ENCODE measurements around the gene MAML3. TPM values are rescaled to one million over a fixed set of nuclear protein-coding genes. Genes with fewer than 3 reads are reported as not detected.

Gene MAML3
- total RNA-seq, 1 donor from 2014 or later, result 0.79 TPM

DNA sequence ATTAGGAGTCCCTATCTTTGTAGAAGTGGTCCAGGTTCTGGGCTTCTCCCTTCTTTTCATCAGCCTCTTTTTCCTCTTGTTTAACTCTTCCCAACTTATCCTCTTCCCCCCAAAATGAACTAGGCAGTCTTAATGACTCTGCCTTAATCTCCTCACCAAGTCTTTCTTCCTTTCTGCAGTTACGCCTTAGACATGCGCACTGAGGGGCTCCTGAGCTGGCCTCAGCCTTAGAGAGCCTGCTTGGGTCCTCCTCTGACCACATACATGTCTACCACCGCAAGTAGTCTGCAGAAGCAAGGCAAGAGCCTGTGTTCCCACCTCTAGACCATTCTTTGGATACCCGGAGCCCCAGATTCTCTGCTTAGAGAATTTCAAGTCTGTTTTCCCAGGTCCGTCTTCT, 288.4 kb downstream of the MAML3 start:
- no peaks in the 10 kb centered on the region for H3K27me3 ChIP-seq (ENCODE audit: control insufficient read depth, insufficient read depth, low read length)
- no peak for FAIRE-seq
- DNase-seq (ENCODE audit: low read depth), result no peak
- no peak overlapping the region for H3K4me3 ChIP-seq (ENCODE audit: low read depth, low read length)
- no peaks in the 10 kb centered on the region for H3K36me3 ChIP-seq (ENCODE audit: control insufficient read depth, insufficient read depth, low read length)
- TF ChIP-seq, protein P1, sequence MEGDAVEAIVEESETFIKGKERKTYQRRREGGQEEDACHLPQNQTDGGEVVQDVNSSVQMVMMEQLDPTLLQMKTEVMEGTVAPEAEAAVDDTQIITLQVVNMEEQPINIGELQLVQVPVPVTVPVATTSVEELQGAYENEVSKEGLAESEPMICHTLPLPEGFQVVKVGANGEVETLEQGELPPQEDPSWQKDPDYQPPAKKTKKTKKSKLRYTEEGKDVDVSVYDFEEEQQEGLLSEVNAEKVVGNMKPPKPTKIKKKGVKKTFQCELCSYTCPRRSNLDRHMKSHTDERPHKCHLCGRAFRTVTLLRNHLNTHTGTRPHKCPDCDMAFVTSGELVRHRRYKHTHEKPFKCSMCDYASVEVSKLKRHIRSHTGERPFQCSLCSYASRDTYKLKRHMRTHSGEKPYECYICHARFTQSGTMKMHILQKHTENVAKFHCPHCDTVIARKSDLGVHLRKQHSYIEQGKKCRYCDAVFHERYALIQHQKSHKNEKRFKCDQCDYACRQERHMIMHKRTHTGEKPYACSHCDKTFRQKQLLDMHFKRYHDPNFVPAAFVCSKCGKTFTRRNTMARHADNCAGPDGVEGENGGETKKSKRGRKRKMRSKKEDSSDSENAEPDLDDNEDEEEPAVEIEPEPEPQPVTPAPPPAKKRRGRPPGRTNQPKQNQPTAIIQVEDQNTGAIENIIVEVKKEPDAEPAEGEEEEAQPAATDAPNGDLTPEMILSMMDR (IDR thresholded peaks at IDR 0.05; ENCODE audit: insufficient read depth, low read length, severe bottlenecking), result no peak

DNA sequence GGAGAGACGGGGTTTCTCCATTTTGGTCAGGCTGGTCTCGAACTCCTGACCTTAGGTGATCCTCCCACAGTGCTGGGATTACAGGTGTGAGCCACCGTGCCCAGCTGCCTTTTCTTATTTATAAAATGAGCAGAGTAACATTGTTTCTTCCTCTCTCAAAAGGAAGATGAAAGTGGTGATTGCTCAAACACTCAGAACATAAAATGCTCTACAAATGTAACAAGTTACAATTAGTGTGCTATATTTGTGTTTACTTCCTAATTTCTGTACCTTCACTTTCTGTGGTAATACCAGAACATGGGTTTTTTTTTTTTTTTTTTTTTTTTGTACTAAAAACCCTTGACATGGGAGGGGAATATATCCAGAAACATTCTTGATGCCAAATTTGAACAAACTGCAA, 290.5 kb downstream of the MAML3 start:
- DNase-seq (ENCODE audit: low read depth), result no peak
- FAIRE-seq, result no peak
- no peaks in the 10 kb centered on the region for H3K27me3 ChIP-seq (ENCODE audit: control insufficient read depth, insufficient read depth, low read length)
- no peak overlapping the region for H3K4me3 ChIP-seq (ENCODE audit: low read depth, low read length)
- TF ChIP-seq, protein P1 (IDR thresholded peaks at IDR 0.05; ENCODE audit: insufficient read depth, low read length, severe bottlenecking), result no peak
- H3K36me3 ChIP-seq (ENCODE audit: control insufficient read depth, insufficient read depth, low read length), result no peaks in the 10 kb centered on the region

DNA sequence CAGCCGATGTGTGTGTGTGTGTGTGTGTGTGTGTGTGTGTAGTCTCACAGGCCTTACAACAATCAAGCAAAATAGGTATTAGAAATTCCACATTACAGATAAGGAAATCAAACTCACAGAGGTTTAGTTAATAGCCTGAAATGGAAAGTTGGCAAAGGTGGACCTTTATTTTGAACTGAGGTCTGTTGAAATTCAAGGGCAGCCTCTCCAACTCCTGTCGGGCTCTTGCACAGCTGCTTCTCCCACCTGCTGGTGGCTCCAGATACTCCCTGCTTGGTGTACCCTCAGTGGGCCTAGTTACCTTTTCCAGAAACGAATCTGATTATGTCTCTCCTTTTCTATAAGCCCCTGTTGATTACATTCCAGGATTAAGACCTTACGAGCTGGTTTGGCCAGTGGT, 292.5 kb downstream of the MAML3 start:
- TF ChIP-seq, protein P1 (IDR thresholded peaks at IDR 0.05; ENCODE audit: insufficient read depth, low read length, severe bottlenecking), result no peak
- no peak for FAIRE-seq
- DNase-seq (ENCODE audit: low read depth), result no peak
- no peaks in the 10 kb centered on the region for H3K36me3 ChIP-seq (ENCODE audit: control insufficient read depth, insufficient read depth, low read length)
- H3K4me3 ChIP-seq (ENCODE audit: low read depth, low read length), result no peak overlapping the region
- H3K27me3 ChIP-seq (ENCODE audit: control insufficient read depth, insufficient read depth, low read length), result no peaks in the 10 kb centered on the region

DNA sequence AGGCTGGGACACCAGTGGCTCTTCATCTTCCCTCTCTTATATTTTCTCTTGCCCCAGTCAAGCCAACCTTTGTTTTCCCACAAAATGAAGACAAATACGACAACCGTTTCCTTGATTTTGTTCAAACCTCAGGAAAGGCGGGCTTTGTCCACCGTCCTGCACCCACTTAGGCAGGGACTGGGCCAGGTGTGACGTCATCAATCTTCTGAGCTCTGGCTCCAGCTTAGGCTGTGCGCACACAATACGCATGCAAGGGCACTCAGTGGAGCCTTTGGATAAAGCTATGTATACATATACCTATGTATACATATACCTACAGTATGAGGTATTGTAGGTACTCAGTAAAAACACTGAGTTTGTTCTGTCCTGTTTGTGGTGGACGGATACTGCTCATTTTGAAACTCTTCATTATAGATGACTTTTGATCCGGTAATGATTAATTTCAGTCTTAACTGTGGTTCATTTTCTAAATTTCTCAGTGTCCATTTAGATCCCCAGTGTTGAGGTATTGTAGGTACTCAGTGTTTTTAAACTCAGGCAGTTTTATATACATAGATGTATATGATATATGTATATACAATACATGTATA, 293.5 kb downstream of the MAML3 start:
- DNase-seq (ENCODE audit: low read depth) (no peak), FAIRE-seq (no peak)
- Histone ChIP-seq H3K4me3 (ENCODE audit: low read depth, low read length) (no peak overlapping the region), H3K36me3 (ENCODE audit: control insufficient read depth, insufficient read depth, low read length) (no peaks in the 10 kb centered on the region), H3K27me3 (ENCODE audit: control insufficient read depth, insufficient read depth, low read length) (no peaks in the 10 kb centered on the region)
- TF ChIP-seq, protein P1 (IDR thresholded peaks at IDR 0.05; ENCODE audit: insufficient read depth, low read length, severe bottlenecking), result no peak

DNA sequence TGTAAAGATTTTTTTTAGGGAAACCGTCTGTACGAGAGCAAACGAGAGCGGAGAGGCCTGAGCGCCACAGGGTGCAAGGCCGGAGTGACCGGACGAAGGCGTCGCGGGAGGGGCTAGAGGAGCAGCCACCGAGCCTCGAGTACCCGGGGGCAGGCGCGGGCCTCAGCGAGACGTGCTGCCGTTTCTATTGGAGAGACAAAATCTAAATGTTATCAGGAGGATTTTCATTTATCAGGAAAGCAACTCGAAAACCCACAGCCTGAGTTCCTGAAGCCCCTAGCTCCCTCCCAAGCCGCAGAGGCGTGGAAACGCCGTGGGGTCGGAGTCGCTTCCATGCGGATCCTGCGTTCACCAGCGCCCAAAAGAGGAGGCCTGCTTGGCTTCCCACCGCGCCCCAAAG, 294.1 kb downstream of the MAML3 start:
- no peak overlapping the region for H3K4me3 ChIP-seq (ENCODE audit: low read depth, low read length)
- FAIRE-seq, result no peak
- TF ChIP-seq, protein P1 (IDR thresholded peaks at IDR 0.05; ENCODE audit: insufficient read depth, low read length, severe bottlenecking), result no peak
- no peaks in the 10 kb centered on the region for H3K36me3 ChIP-seq (ENCODE audit: control insufficient read depth, insufficient read depth, low read length)
- no peak for DNase-seq (ENCODE audit: low read depth)
- no peaks in the 10 kb centered on the region for H3K27me3 ChIP-seq (ENCODE audit: control insufficient read depth, insufficient read depth, low read length)

Measured in bronchial epithelial cell (primary cell).